Panc1 (cell line): ENCODE results near the gene DUT. TPM values are rescaled to one million over a fixed set of nuclear protein-coding genes. Genes with fewer than 3 reads are reported as not detected.

Experiments
- ATAC-seq: fragments of 200-7000 bp; cut with Tn5 transposase; 2 replicates; pipeline ENCODE4 v1.9.1; 2020; ENCODE audit warnings: mild to moderate bottlenecking, moderate library complexity
- Bru-seq: library from RNA; stranded (reverse); fragments of 400-500 nt; gene quantifications from one replicate; lab custom pipeline; 2021; lab: Mats Ljungman, UMichigan
- BruChase-seq, 2 experiments: library from RNA; stranded (reverse); fragments of 400-500 nt; gene quantifications; one replicate each; lab custom pipeline; 2021; lab: Mats Ljungman, UMichigan
- BruUV-seq: library from RNA; stranded (reverse); fragments of 400-500 nt; replicated peaks from 2 replicates; lab custom pipeline; 2021; lab: Mats Ljungman, UMichigan
- CTCF ChIA-PET: fragments of 300-600 bp; sonication (Branson Sonifier 250); formaldehyde crosslinking; loops from one replicate; lab custom pipeline; 2022; ENCODE audit warnings: antibody characterized with exemption; lab: Charles Lee
- POLR2A ChIA-PET: fragments of 300-600 bp; sonication (Branson Sonifier 250); formaldehyde crosslinking; loops from one replicate; lab custom pipeline; 2022; ENCODE audit warnings: antibody characterized with exemption; lab: Charles Lee
- DNase-seq: peaks from one replicate; pipeline ENCODE4 v3.0.0-alpha.2; 2010; ENCODE audit warnings: low read depth, low spot score
- H3K27ac ChIP-seq: 2 replicates; pipeline ENCODE4 v1.5.1; 2011; ENCODE audit warnings: mild to moderate bottlenecking, low read length, inconsistent platforms
- H3K27me3 ChIP-seq: fragments of 200-500 bp; sonication (Bioruptor generic); 2 replicates; pipeline ENCODE4 v1.6.0; 2014; ENCODE audit warnings: low read length, inconsistent platforms; ENCODE audit not compliant: control insufficient read depth, insufficient read depth
- H3K36me3 ChIP-seq: fragments of 200-500 bp; sonication (Bioruptor generic); 2 replicates; pipeline ENCODE4 v1.5.1; 2014; ENCODE audit warnings: inconsistent platforms, mild to moderate bottlenecking, low read length, moderate library complexity; ENCODE audit not compliant: control insufficient read depth, insufficient read depth
- H3K4me1 ChIP-seq: 2 replicates; pipeline ENCODE4 v1.5.1; 2011; ENCODE audit warnings: inconsistent platforms, mild to moderate bottlenecking, low read length, moderate library complexity; ENCODE audit not compliant: control insufficient read depth, insufficient read depth
- H3K4me3 ChIP-seq, 2 experiments: 2 replicates each; pipeline ENCODE4 v1.5.1; 2011 to 2012; ENCODE audit warnings: low read depth in 2 of 2, low read length in 2 of 2, mild to moderate bottlenecking in 2 of 2, inconsistent platforms in 1 of 2, moderate library complexity in 1 of 2
- H3K9me3 ChIP-seq: fragments of 200-500 bp; sonication (Bioruptor generic); 2 replicates; pipeline ENCODE4 v1.5.1; 2014; ENCODE audit warnings: low read depth, mild to moderate bottlenecking, inconsistent platforms, low read length, moderate library complexity; ENCODE audit not compliant: control insufficient read depth, insufficient read depth
- POLR2AphosphoS5 ChIP-seq: IDR thresholded peaks from 2 replicates; pipeline ENCODE4 v1.6.1; 2012; ENCODE audit warnings: mild to moderate bottlenecking, low read depth, low read length, moderate library complexity
- SIN3A ChIP-seq: IDR thresholded peaks from 2 replicates; pipeline ENCODE4 v1.6.1; 2012; ENCODE audit warnings: low read depth, mild to moderate bottlenecking, low read length, moderate library complexity, borderline replicate concordance; ENCODE audit not compliant: insufficient read depth
- TCF7L2 ChIP-seq: IDR thresholded peaks from 2 replicates; pipeline ENCODE4 v1.6.1; 2011; ENCODE audit warnings: mild to moderate bottlenecking, low read depth, low read length, inconsistent platforms
- in situ Hi-C: cut with HindIII; loops from 2 replicates; pipeline ENCODE4 v1.10.0; 2016; ENCODE audit warnings: low sequenced_read_pairs, low pct_unique_long_range_greater_than_20kb
- intact Hi-C: fragments of 100-400 bp; cut with micrococcal nuclease; formaldehyde crosslinking; loops from one replicate; pipeline ENCODE4 v1.10.0; 2022; ENCODE audit not compliant: unreplicated experiment
- long read RNA-seq: library from polyadenylated mRNA; unstranded; transcript quantifications from one replicate; pipeline ENCODE4 v2.0.0, GENCODE V29; 2021; ENCODE audit not compliant: unreplicated experiment
- polyA plus RNA-seq: library from polyadenylated mRNA; unstranded; fragments of >200 nt; gene quantifications from one replicate; pipeline ENCODE4 v1.2.1, GENCODE V29; 2012; ENCODE audit warnings: missing spikeins; ENCODE audit not compliant: insufficient read length
- total RNA-seq: library from RNA; stranded (reverse); gene quantifications from one replicate; pipeline ENCODE4 v1.2.1, GENCODE V29; 2021; ENCODE audit not compliant: unreplicated experiment
- TF ChIP-seq, protein P1 (sequence below), 2 experiments: IDR thresholded peaks; 2 replicates each; pipeline ENCODE4 v1.6.1; 2011 to 2012; ENCODE audit warnings: low read depth in 2 of 2, control low read depth in 1 of 2, low read length in 1 of 2, mild to moderate bottlenecking in 1 of 2, moderate library complexity in 1 of 2; ENCODE audit not compliant: insufficient read depth in 1 of 2
- TF ChIP-seq, protein P2 (sequence below): fragments of 450-650 bp; IDR thresholded peaks from 2 replicates; pipeline ENCODE4 v1.5.1; 2017; ENCODE audit warnings: mild to moderate bottlenecking

The DUT gene
- total RNA-seq (220 TPM), Bru-seq, nascent RNA (percentile 94 among the genes with signal in this experiment), BruChase-seq, experiment 1, labeled RNA remaining after a 2-hour chase (percentile 87 among the genes with signal in this experiment), BruChase-seq, experiment 2, labeled RNA remaining after a 6-hour chase (percentile 91 among the genes with signal in this experiment)
- 164 TPM for polyA plus RNA-seq
- long read RNA-seq, transcript DUT-201 (7 exons, 2,147 nt): major isoform, 117 of 243 reads
- long read RNA-seq, transcript DUT-205 (7 exons, 769 nt): minor isoform, 26 of 243 reads
- long read RNA-seq, transcript DUT-202 (6 exons, 1,935 nt): minor isoform, 67 of 243 reads
- long read RNA-seq, partial matches to known transcripts: 6 of 243 reads
- long read RNA-seq, other reads (novel, unspliced or antisense): 22 of 243 reads

DNA sequence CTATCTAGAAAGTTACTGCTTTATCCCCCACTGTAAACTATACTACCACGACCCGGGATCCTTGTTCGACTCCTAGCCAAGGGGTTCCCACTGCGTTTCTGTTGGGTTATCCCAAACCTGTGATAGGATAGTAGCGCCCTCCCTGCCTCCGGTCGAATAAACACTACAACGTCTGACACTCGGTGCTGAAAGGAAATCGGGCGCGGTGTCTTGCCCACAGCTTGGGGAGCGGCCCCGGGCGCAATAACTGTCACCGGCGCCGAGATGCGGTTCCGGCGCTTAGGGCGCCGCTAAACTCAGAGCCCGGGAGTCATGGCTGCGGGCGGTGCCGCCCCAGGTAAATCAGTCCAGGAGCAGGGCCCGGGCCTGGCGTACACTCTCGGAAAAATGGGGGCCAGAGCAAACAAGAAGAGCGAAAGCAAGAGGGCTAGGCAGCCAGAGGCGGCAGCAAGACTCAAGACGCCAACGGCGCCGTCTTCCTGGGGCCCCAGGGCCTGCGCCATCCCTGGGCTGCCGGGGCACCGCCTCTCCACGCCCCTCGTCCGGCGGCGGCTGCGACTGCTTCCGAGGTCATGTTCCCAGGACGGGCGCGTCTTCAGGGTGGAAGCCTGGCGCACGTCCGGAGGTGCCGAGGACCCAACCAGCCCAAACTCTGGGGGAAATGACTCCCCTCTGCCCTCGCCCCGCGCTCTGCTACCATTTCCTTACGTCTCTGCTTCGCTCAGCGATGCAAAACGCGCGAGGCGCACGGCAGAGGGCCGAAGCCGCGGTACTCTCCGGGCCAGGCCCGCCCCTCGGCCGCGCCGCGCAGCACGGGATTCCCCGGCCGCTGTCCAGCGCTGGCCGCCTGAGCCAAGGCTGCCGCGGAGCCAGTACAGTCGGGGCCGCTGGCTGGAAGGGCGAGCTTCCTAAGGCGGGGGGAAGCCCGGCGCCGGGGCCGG is at the start of gene DUT:
Gene DUT (plus strand): TSS at position 575 of the 941 bp plus-strand sequence. CDS start 87 bp downstream, at position 662.
- Histone ChIP-seq H3K4me3 (peak within 1 kb of the TSS; percentile 73 to 94), H3K36me3 (peaks cover 27% of the 10 kb centered on the region), H3K4me1 (peaks cover 19% of the 10 kb centered on the region), H3K27me3 (no peaks in the 10 kb centered on the region), H3K9me3 (no peaks in the 10 kb centered on the region), H3K27ac (peak within 1 kb of the TSS; percentile 93)
- intact Hi-C loops: no loop called here
- CTCF ChIA-PET: interaction anchor here (1.4 kb wide), 1 partner anchor 21 kb away, joined by 6 read pairs; no protein-coding TSS in a partner anchor
- in situ Hi-C loops: no loop called here
- DNase-seq (no peak), ATAC-seq (peak; percentile 95)
- BruUV-seq: no TSS peak
- POLR2A ChIA-PET: interaction anchor here (0.6 kb wide), 2 partner anchors 39 to 1499 kb away, joined by 6 to 9 read pairs; no protein-coding TSS in a partner anchor
- TF ChIP-seq SIN3A (peak; percentile 63), TCF7L2 (no peak), POLR2AphosphoS5 (peak; percentile 73)
- TF ChIP-seq, protein P1, sequence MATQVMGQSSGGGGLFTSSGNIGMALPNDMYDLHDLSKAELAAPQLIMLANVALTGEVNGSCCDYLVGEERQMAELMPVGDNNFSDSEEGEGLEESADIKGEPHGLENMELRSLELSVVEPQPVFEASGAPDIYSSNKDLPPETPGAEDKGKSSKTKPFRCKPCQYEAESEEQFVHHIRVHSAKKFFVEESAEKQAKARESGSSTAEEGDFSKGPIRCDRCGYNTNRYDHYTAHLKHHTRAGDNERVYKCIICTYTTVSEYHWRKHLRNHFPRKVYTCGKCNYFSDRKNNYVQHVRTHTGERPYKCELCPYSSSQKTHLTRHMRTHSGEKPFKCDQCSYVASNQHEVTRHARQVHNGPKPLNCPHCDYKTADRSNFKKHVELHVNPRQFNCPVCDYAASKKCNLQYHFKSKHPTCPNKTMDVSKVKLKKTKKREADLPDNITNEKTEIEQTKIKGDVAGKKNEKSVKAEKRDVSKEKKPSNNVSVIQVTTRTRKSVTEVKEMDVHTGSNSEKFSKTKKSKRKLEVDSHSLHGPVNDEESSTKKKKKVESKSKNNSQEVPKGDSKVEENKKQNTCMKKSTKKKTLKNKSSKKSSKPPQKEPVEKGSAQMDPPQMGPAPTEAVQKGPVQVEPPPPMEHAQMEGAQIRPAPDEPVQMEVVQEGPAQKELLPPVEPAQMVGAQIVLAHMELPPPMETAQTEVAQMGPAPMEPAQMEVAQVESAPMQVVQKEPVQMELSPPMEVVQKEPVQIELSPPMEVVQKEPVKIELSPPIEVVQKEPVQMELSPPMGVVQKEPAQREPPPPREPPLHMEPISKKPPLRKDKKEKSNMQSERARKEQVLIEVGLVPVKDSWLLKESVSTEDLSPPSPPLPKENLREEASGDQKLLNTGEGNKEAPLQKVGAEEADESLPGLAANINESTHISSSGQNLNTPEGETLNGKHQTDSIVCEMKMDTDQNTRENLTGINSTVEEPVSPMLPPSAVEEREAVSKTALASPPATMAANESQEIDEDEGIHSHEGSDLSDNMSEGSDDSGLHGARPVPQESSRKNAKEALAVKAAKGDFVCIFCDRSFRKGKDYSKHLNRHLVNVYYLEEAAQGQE (IDR thresholded peaks at IDR 0.05; ENCODE audit: insufficient read depth in 1 of 2, low read depth in 2 of 2, low read length in 1 of 2): peak; percentile 81 to 89

DNA sequence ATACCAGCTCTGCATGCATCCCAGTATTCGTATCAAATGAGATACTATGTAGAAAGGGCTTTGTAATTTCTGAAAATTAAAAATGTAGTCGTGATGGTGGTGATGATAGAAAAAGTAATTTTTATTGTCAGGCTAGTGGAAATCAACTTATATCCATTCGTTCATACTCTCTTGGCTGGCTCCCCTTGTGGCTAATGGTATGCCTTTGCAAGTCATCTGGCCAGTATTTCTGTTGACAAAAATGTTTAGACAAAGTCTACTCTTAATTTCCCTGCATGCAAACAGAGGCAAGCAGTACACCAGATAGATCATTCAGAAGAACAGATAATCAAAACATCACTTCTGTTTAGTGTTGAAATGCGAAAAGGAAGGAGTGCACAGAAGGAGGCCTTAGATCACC is 49.6 kb upstream of the DUT start:
- no peak overlapping the region for H3K27ac ChIP-seq
- peaks cover 4% of the 10 kb centered on the region; the same call in 1 of the 2 replicates for H3K4me1 ChIP-seq
- ATAC-seq: no peak
- intact Hi-C loops (loop anchor here (10.0 kb wide), 1 partner anchor 1087 kb away; no protein-coding TSS in a partner anchor), in situ Hi-C loops (no loop called here)
- H3K9me3 ChIP-seq: no peaks in the 10 kb centered on the region
- BruUV-seq: no TSS peak
- POLR2A ChIA-PET: no interaction called here
- TF ChIP-seq TCF7L2: no peak
- TF ChIP-seq SIN3A: no peak
- TF ChIP-seq, protein P2, sequence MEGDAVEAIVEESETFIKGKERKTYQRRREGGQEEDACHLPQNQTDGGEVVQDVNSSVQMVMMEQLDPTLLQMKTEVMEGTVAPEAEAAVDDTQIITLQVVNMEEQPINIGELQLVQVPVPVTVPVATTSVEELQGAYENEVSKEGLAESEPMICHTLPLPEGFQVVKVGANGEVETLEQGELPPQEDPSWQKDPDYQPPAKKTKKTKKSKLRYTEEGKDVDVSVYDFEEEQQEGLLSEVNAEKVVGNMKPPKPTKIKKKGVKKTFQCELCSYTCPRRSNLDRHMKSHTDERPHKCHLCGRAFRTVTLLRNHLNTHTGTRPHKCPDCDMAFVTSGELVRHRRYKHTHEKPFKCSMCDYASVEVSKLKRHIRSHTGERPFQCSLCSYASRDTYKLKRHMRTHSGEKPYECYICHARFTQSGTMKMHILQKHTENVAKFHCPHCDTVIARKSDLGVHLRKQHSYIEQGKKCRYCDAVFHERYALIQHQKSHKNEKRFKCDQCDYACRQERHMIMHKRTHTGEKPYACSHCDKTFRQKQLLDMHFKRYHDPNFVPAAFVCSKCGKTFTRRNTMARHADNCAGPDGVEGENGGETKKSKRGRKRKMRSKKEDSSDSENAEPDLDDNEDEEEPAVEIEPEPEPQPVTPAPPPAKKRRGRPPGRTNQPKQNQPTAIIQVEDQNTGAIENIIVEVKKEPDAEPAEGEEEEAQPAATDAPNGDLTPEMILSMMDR: no peak
- TF ChIP-seq POLR2AphosphoS5: no peak
- TF ChIP-seq, protein P1 (IDR thresholded peaks at IDR 0.05; ENCODE audit: insufficient read depth in 1 of 2, low read depth in 2 of 2, low read length in 1 of 2): no peak
- no peaks in the 10 kb centered on the region for H3K36me3 ChIP-seq
- H3K4me3 ChIP-seq: no peak overlapping the region
- CTCF ChIA-PET: no interaction called here
- peaks cover 5% of the 10 kb centered on the region for H3K27me3 ChIP-seq
- no peak for DNase-seq
